Effector CD8-positive, alpha-beta T cell (primary cell): ENCODE results near the gene INTS1.

ENCODE experiments used
- DNase-seq: peaks from one replicate; lab custom pipeline; 2025; lab: John Stamatoyannopoulos, UW

The INTS1 gene

GRCh38 chr7:1503390-1503789, 799 bp downstream of the INTS1 start:
- DNase-seq: no peak

- no peak for DNase-seq
Observed at GRCh38 chr7:1502845-1503244, 1.3 kb downstream of the INTS1 start.

- DNase-seq: no peak
Observed at GRCh38 chr7:1501487-1502270, 2.5 kb downstream of the INTS1 start.

- DNase-seq: no peak
Observed at GRCh38 chr7:1500064-1500807, 4.0 kb downstream of the INTS1 start.

GRCh38 chr7:1499367-1500029, 4.7 kb downstream of the INTS1 start:
- DNase-seq: no peak

GRCh38 chr7:1498370-1499305, 5.6 kb downstream of the INTS1 start:
- DNase-seq: no peak

- DNase-seq: no peak
Observed at GRCh38 chr7:1497293-1497927, 6.8 kb downstream of the INTS1 start.

GRCh38 chr7:1496531-1497292, 7.5 kb downstream of the INTS1 start:
- DNase-seq: no peak

- DNase-seq: no peak
Observed at GRCh38 chr7:1495564-1496242, 8.5 kb downstream of the INTS1 start.

- DNase-seq: no peak
Observed at GRCh38 chr7:1494866-1495563, 9.2 kb downstream of the INTS1 start.

- DNase-seq: no peak
Observed at GRCh38 chr7:1494447-1494846, 9.7 kb downstream of the INTS1 start.

- DNase-seq: no peak
Observed at GRCh38 chr7:1493571-1493970, 10.6 kb downstream of the INTS1 start.

- no peak for DNase-seq
Observed at GRCh38 chr7:1493129-1493528, 11.1 kb downstream of the INTS1 start.

- no peak for DNase-seq
Observed at GRCh38 chr7:1492640-1493039, 11.5 kb downstream of the INTS1 start.

- no peak for DNase-seq
Observed at GRCh38 chr7:1492221-1492620, 12.0 kb downstream of the INTS1 start.

- DNase-seq: no peak
Observed at GRCh38 chr7:1490837-1491236, 13.4 kb downstream of the INTS1 start.

GRCh38 chr7:1489336-1489735, 14.9 kb downstream of the INTS1 start:
- DNase-seq: no peak

GRCh38 chr7:1488016-1488415, 16.2 kb downstream of the INTS1 start:
- no peak for DNase-seq

GRCh38 chr7:1487466-1487865, 16.7 kb downstream of the INTS1 start:
- DNase-seq: no peak
